Measurements from ENCODE around the gene LACTBL1.
"Not testable (repeated sequence)": the region's sequence is repeated elsewhere in the genome, so short reads cannot be mapped to it uniquely, and the experiment has no call there.

The LACTBL1 gene

DNA sequence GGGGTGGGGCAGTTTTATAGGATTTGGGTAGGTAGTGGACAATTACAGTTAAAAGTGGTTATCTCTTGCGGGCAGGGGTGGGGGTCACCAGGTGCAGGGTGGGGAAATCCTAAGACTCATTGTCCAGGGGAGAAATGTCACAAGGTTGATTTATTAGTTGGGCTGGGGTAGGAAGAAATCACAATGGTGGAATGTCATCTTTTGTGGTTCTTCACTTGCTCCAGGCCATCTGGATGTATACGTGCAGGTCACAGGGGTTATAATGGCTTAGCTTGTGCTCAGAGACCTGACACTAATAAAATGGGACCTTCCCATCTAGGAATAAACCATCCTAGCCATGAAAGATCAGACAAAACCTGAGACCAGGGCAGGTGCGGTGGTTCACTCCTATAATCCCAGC is 31.4 kb upstream of the LACTBL1 start:
- DNase-seq: no peak
- WGBS: 93% methylated on average over 3 of the region's 3 CpGs
- Histone ChIP-seq H3K27ac (ENCODE audit: low read length, poor library complexity, severe bottlenecking) (no peak overlapping the region), H3K27me3 (ENCODE audit: control insufficient read depth in 1 of 2, insufficient read depth in 1 of 2, low read length in 2 of 2) (peaks cover 3 to 5% of the 10 kb centered on the region in 2 experiments), H3K4me1 (ENCODE audit: control insufficient read depth, insufficient read depth, low read depth, low read length) (no peaks in the 10 kb centered on the region), H3K18ac (ENCODE audit: low read depth in 1 of 2, low read length in 2 of 2) (no peak overlapping the region), H3K36me3 (ENCODE audit: control insufficient read depth in 1 of 2, insufficient read depth in 2 of 2, low read depth in 1 of 2, low read length in 2 of 2) (no peaks in the 10 kb centered on the region), H2AK5ac (ENCODE audit: low read length, severe bottlenecking) (no peak overlapping the region), H4K8ac (ENCODE audit: low read length) (no peak overlapping the region), H3K4ac (ENCODE audit: low read depth in 1 of 2, low read length in 2 of 2) (no peak overlapping the region), H2BK120ac (ENCODE audit: low read depth, low read length) (no peak overlapping the region), H2BK5ac (ENCODE audit: low read depth, low read length, poor library complexity, severe bottlenecking) (no peak overlapping the region), H3K14ac (ENCODE audit: low read length in 2 of 2) (no peak overlapping the region), H3K4me2 (ENCODE audit: low read length, poor library complexity, severe bottlenecking) (no peak overlapping the region), H3K9ac (ENCODE audit: low read length) (no peak overlapping the region), H2AFZ (ENCODE audit: low read depth, low read length) (no peak overlapping the region), H2BK15ac (ENCODE audit: low read depth, poor library complexity, severe bottlenecking) (no peak overlapping the region), H2BK12ac (ENCODE audit: low read length in 2 of 2) (no peak overlapping the region), H3K79me1 (replicated peaks; ENCODE audit: low read length, poor library complexity, severe bottlenecking) (no peaks in the 10 kb centered on the region), H3K23ac (ENCODE audit: low read length in 2 of 2) (no peak overlapping the region), H3K4me3 (ENCODE audit: insufficient read depth in 1 of 2, low read depth in 1 of 2, low read length in 2 of 2) (no peak overlapping the region), H4K91ac (ENCODE audit: low read length) (no peak overlapping the region), H3K9me3 (ENCODE audit: control insufficient read depth, low read length) (peaks cover 12% of the 10 kb centered on the region)

DNA sequence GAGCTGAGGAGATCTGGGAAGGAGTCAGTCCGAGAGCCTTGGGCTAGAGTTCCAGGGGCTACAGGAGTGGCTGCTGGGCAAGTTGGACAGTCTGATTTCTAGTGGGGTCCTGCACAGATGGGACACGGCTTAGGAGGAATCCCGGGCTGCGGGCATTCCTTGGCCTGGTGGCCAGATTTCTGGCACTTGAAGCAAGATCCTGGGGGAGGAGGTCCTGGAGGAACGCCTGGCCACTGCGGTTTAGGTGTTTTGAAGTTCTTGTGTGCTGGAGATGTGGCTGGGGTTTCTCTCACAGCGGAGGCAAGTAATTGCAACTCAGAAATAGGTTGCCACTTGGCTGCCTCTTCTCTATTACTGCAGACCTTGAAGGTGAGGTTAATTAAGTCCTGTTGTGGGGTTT is 29.6 kb upstream of the LACTBL1 start:
- not testable (repeated sequence) for H3K14ac ChIP-seq (ENCODE audit: low read length in 2 of 2); H3K4ac ChIP-seq (ENCODE audit: low read depth in 1 of 2, low read length in 2 of 2); H2BK15ac ChIP-seq (ENCODE audit: low read depth, poor library complexity, severe bottlenecking); H2AK5ac ChIP-seq (ENCODE audit: low read length, severe bottlenecking); H2BK12ac ChIP-seq (ENCODE audit: low read length in 2 of 2); H4K91ac ChIP-seq (ENCODE audit: low read length); H3K4me3 ChIP-seq (ENCODE audit: insufficient read depth in 1 of 2, low read depth in 1 of 2, low read length in 2 of 2); H3K4me1 ChIP-seq (ENCODE audit: control insufficient read depth, insufficient read depth, low read depth, low read length); H2AFZ ChIP-seq (ENCODE audit: low read depth, low read length); H2BK5ac ChIP-seq (ENCODE audit: low read depth, low read length, poor library complexity, severe bottlenecking); H2BK120ac ChIP-seq (ENCODE audit: low read depth, low read length); DNase-seq; H3K79me1 ChIP-seq (replicated peaks; ENCODE audit: low read length, poor library complexity, severe bottlenecking); H4K8ac ChIP-seq (ENCODE audit: low read length); H3K27ac ChIP-seq (ENCODE audit: low read length, poor library complexity, severe bottlenecking); H3K36me3 ChIP-seq (ENCODE audit: control insufficient read depth in 1 of 2, insufficient read depth in 2 of 2, low read depth in 1 of 2, low read length in 2 of 2); H3K9ac ChIP-seq (ENCODE audit: low read length); H3K27me3 ChIP-seq (ENCODE audit: control insufficient read depth in 1 of 2, insufficient read depth in 1 of 2, low read length in 2 of 2); H3K18ac ChIP-seq (ENCODE audit: low read depth in 1 of 2, low read length in 2 of 2); H3K4me2 ChIP-seq (ENCODE audit: low read length, poor library complexity, severe bottlenecking); H3K23ac ChIP-seq (ENCODE audit: low read length in 2 of 2)
- WGBS: 83% methylated on average over 7 of the region's 7 CpGs
- peaks cover 12% of the 10 kb centered on the region for H3K9me3 ChIP-seq (ENCODE audit: control insufficient read depth, low read length)

DNA sequence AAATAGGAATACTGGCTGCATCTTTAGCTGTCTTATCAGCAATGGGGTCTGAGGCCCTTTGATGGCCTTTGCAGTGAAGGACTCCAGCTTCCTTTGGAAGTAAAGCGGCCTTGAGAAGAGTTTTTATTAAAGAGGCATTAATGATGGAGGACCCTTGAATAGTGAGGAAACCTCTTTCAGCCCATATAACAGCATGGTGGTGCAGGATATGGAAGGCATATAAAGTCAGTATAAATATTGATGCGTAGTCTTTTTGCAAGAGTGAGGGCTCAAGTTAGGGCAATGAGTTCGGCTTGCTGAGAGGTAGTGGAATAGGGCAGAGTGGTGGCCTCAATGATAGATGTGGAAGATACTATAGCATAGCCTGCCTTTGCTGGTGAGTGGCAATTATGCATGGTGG is 27.5 kb upstream of the LACTBL1 start:
- not testable (repeated sequence) for H2AK5ac ChIP-seq (ENCODE audit: low read length, severe bottlenecking); H3K9ac ChIP-seq (ENCODE audit: low read length); H3K36me3 ChIP-seq (ENCODE audit: control insufficient read depth in 1 of 2, insufficient read depth in 2 of 2, low read depth in 1 of 2, low read length in 2 of 2); H3K23ac ChIP-seq (ENCODE audit: low read length in 2 of 2); H3K27ac ChIP-seq (ENCODE audit: low read length, poor library complexity, severe bottlenecking); H3K79me1 ChIP-seq (replicated peaks; ENCODE audit: low read length, poor library complexity, severe bottlenecking); H2BK12ac ChIP-seq (ENCODE audit: low read length in 2 of 2); H3K18ac ChIP-seq (ENCODE audit: low read depth in 1 of 2, low read length in 2 of 2); H4K91ac ChIP-seq (ENCODE audit: low read length); H3K4me1 ChIP-seq (ENCODE audit: control insufficient read depth, insufficient read depth, low read depth, low read length); H2BK120ac ChIP-seq (ENCODE audit: low read depth, low read length); H2AFZ ChIP-seq (ENCODE audit: low read depth, low read length); H3K4me2 ChIP-seq (ENCODE audit: low read length, poor library complexity, severe bottlenecking); H2BK15ac ChIP-seq (ENCODE audit: low read depth, poor library complexity, severe bottlenecking); H2BK5ac ChIP-seq (ENCODE audit: low read depth, low read length, poor library complexity, severe bottlenecking); DNase-seq; H3K4me3 ChIP-seq (ENCODE audit: insufficient read depth in 1 of 2, low read depth in 1 of 2, low read length in 2 of 2); H4K8ac ChIP-seq (ENCODE audit: low read length); H3K4ac ChIP-seq (ENCODE audit: low read depth in 1 of 2, low read length in 2 of 2); H3K27me3 ChIP-seq (ENCODE audit: control insufficient read depth in 1 of 2, insufficient read depth in 1 of 2, low read length in 2 of 2); H3K14ac ChIP-seq (ENCODE audit: low read length in 2 of 2)
- 92% methylated on average over 3 of the region's 3 CpGs for WGBS
- peaks cover 16% of the 10 kb centered on the region for H3K9me3 ChIP-seq (ENCODE audit: control insufficient read depth, low read length)

DNA sequence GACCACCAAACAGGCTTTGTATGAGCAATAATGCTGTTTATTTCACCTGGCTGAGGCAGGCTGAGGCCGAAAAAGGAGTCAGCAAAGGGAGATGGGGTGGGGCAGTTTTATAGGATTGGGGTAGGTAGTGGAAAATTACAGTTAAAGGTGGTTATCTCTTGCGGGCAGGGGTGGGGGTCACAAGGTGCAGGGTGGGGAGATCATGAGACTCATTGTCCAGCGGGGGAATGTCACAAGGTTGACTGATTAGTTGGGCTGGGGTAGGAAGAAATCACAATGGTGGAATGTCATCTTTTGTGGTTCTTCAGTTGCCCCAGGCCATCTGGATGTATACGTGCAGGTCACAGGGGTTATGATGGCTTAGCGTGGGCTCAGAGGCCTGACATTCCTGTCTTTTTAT is 24.9 kb upstream of the LACTBL1 start:
- not testable (repeated sequence) for H2BK15ac ChIP-seq (ENCODE audit: low read depth, poor library complexity, severe bottlenecking); H3K9ac ChIP-seq (ENCODE audit: low read length); DNase-seq; H2AFZ ChIP-seq (ENCODE audit: low read depth, low read length); H2AK5ac ChIP-seq (ENCODE audit: low read length, severe bottlenecking); H3K4ac ChIP-seq (ENCODE audit: low read depth in 1 of 2, low read length in 2 of 2); H3K23ac ChIP-seq (ENCODE audit: low read length in 2 of 2); H2BK120ac ChIP-seq (ENCODE audit: low read depth, low read length); H3K27me3 ChIP-seq (ENCODE audit: control insufficient read depth in 1 of 2, insufficient read depth in 1 of 2, low read length in 2 of 2); H3K36me3 ChIP-seq (ENCODE audit: control insufficient read depth in 1 of 2, insufficient read depth in 2 of 2, low read depth in 1 of 2, low read length in 2 of 2); H3K14ac ChIP-seq (ENCODE audit: low read length in 2 of 2); H2BK12ac ChIP-seq (ENCODE audit: low read length in 2 of 2); H2BK5ac ChIP-seq (ENCODE audit: low read depth, low read length, poor library complexity, severe bottlenecking); H4K91ac ChIP-seq (ENCODE audit: low read length); H3K4me3 ChIP-seq (ENCODE audit: insufficient read depth in 1 of 2, low read depth in 1 of 2, low read length in 2 of 2); H3K27ac ChIP-seq (ENCODE audit: low read length, poor library complexity, severe bottlenecking); H4K8ac ChIP-seq (ENCODE audit: low read length); H3K79me1 ChIP-seq (replicated peaks; ENCODE audit: low read length, poor library complexity, severe bottlenecking); H3K18ac ChIP-seq (ENCODE audit: low read depth in 1 of 2, low read length in 2 of 2); H3K4me2 ChIP-seq (ENCODE audit: low read length, poor library complexity, severe bottlenecking); H3K4me1 ChIP-seq (ENCODE audit: control insufficient read depth, insufficient read depth, low read depth, low read length)
- peaks cover 16% of the 10 kb centered on the region for H3K9me3 ChIP-seq (ENCODE audit: control insufficient read depth, low read length)
- 72% methylated on average over 5 of the region's 5 CpGs for WGBS

Measured in mesenchymal stem cell (in vitro differentiated cells and primary cell).